T-helper 9 cell (primary cell): ENCODE measurements around the gene FAM78A.
"Not testable (repeated sequence)": the region's sequence is repeated elsewhere in the genome, so short reads cannot be mapped to it uniquely, and the experiment has no call there.

Experiments used
- DNase-seq: peaks from one replicate; pipeline ENCODE4 v3.0.0-alpha.2; 2020

FAM78A gene

GRCh38 chr9:131262327-131263032 is 13.8 kb downstream of the FAM78A start:
- no peak for DNase-seq

DNA sequence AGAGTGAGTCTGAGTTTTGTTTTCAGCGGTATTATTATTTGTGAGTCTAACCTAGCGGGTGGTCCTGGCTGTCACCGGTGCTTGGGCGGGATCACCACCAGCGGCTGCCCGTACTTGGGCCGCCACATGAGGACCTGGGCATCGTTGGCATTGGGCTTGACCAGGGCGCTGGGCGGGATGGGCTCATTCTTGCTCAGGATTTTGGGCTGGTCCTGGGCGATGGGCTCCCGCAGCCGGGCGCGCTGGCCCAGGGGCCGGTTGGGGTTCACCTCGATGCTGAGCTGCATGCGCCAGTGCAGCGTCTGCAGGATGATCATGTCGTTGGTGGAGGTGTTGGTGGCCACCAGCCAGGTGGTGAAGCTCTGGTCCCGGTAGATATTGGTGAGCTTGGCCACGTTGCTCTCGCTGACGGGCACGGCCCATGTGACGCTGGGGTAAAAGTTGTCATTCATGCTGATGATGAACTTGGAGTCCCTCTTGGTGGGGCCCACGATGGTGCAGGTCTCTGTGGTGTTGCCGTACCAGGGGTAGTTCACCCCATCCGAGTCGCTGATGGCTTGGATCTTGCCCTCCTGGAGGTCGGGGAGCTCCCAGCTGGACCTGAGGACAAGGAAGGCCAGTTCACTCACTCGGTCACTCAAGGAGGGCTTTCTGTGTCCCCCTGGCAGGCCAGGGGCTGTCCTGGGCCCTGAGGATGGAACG is 15.4 kb downstream of the FAM78A start:
- DNase-seq = no peak

GRCh38 chr9:131259916-131260597 is 16.3 kb downstream of the FAM78A start:
- DNase-seq = no peak

- no peak for DNase-seq
These were observed 16.8 kb downstream of the FAM78A start for GRCh38 chr9:131259432-131259898.

GRCh38 chr9:131258698-131259431 is 17.4 kb downstream of the FAM78A start:
- DNase-seq = no peak

DNA sequence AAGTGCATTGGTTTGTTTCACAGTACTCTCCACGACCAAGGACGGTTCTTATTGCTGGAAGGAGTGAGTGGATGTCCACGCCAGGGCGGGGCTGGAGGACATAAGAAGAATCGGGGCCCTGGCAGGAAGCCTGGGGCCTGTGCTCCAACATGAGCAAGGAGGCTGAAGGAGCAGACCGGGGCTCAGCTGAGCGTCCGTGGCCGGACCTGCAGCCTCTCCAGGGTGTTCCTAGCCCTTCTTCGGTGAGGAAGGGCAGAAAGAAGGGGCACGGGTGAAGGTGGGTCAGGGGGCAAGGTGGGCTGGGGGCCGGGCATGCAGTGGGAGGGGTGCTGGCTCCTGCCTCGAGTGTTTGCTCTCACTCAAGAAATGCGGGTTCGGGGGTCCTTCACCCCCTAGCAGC is 18.1 kb downstream of the FAM78A start:
- DNase-seq = no peak

- DNase-seq = no peak
These were observed 18.9 kb downstream of the FAM78A start for GRCh38 chr9:131257266-131258025.

GRCh38 chr9:131255676-131256197 is 20.6 kb downstream of the FAM78A start:
- DNase-seq = no peak

- DNase-seq = no peak
These were observed 21.7 kb downstream of the FAM78A start for GRCh38 chr9:131254626-131255025.

- DNase-seq = no peak
These were observed 22.3 kb downstream of the FAM78A start for GRCh38 chr9:131253891-131254491.

- no peak for DNase-seq
These were observed 24.2 kb downstream of the FAM78A start for GRCh38 chr9:131252120-131252519.

DNA sequence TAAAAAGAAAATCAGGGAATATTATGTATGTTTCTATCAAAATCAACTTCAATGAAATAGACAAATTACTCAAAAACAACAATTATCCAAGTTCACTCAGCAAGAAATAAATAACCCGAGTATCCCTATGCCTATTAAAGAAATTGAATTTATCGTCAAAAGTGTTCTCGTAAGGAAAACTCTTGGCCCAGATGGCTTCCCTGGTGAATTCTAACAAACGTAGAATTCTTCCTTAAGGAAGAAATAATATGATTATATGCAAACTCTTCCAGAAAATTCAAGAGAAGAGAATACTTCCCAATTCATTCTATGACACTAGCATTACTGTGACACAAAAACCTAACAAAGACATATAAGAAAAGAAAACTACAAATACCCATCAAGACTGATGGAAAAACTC is 29.7 kb downstream of the FAM78A start:
- DNase-seq = no peak

DNA sequence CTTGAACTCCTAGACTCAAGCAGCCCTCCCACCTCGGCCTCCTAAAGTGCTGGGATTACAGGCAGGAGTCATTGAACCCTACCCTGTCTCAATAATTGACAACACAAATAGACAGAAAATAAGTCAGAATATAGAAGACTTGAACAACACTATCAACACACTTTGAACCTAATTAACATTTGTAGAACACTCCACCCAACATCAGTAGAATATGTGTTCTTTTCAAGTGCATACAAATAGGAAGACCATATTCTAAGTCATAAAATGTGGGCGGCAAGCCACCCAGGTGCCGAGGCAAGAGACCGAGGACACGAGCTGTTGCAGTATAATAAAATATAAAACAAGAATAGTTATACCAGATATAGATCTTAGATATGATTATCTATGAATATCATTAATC is 32.0 kb downstream of the FAM78A start:
- not testable (repeated sequence) for DNase-seq

GRCh38 chr9:131240047-131240921 is 36.0 kb downstream of the FAM78A start:
- no peak for DNase-seq

- no peak for DNase-seq
These were observed 36.9 kb downstream of the FAM78A start for GRCh38 chr9:131239161-131239975.

DNA sequence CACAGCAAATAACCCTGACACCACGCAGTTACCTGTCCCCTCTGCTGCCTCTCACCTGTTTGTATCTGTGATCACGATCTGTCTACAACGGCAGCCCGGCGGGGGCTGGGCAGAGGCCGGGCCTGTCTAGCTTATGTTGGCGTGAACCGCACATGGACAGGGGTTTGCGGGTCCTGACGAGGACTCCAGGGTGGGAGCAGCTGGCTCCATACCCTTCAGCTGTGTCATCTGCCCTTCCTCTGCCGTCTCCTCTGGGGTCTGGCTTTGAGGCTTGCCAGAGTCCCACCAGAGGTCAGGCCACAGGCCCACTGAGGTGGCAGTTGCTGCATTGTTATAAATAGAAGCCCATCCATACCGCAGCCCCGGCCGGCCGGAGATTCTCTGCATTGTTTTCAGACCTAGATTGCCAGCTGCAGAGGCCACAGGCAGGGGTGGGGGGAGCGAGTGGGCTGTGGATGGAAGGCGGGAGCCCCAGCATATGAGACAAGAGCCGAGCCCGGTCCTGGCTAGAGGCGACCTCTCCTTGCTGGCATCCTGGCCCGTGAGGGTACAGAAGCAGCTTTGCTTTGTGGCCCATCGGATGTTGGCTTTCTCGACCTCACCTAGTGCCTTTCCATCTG is 37.8 kb downstream of the FAM78A start:
- no peak for DNase-seq

DNA sequence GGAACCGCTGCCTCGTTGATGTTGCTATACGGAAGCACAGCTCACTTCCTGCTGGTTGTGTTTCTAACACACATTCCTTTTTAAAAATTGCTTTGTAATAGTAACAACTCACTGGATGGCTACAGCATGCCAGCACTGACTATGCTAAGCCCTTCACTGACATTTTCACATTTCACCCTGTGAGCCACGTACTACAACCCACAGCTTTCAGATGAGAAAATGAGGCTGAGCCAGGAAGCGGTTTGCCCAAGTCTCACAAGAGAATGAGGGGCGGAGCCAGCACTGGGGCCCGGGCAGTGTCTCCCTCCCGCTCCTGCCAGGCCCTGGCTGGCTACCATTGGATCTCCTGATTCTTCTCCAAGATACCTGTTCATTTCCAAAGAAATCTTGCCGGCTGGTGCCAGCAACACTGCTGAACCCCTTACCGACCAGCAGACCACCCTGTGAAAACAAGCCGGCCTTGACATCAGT is 38.3 kb downstream of the FAM78A start:
- peak; percentile 67 for DNase-seq

DNA sequence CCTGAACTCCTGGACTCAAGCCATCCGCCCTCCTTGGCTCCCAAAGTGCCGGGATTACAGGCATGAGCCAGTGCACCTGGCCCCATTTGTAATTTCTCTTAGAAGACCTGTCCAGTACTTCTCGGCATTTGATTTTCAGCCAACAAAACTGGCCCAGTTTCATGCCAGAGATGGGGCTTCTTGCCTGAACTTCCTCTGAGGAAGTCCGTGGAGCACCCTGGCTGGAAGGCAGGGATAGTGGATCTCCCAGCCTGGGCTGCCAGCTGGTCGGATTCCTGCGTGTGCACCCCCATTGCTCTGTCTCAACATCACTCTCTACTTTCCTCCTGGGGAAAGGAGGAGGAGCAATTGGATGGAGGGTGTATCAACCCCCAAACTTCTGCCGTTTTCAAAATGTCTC is 39.0 kb downstream of the FAM78A start:
- no peak for DNase-seq

DNA sequence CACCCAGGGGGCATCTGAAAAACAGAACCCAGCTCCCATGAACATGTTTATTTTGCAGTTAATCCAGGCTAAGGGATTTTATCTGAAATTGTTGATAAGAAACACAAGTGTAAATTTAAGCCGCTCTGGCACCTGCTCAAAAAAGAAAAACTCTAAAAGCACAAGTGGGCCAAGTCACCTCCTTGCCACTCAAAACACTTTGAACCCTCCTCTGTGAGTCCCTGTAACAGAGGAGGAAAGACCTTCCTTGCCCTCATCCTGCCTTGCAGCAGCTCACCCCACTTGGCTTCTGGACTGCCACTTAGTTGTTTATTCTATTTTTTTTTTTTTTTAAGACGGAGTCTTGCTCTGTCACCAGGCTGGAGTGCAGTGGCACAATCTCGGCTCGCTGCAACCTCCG is 39.5 kb downstream of the FAM78A start:
- DNase-seq = no peak
